Raji (cell line): ENCODE measurements around the gene ZNF492.

Source experiments
- POLR2A ChIP-seq: IDR thresholded peaks from 2 replicates; pipeline ENCODE4 v1.6.1; 2011; ENCODE audit warnings: low read depth, low read length, control low read depth; ENCODE audit not compliant: insufficient read depth

The ZNF492 gene

DNA sequence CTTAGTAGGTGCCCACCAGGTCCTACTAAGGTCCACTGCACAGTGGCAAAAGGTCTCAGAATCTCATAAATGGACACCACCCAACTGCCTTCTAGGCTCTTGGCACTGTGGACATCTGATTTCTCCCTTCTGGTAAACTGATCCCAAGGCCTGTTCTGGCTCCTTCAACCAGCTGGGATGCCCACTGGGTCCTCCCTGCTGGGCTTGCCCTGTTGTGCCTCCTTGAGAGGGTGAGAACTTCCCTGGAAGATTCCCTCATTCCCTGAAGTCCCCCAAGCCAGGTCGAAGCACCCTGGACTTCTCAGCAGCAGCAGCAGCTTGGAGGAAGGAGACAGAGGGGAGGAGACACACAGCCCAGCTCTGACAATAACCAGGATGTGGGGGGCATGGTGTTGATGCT is 6.6 kb upstream of the ZNF492 start:
- TF ChIP-seq POLR2A = no peak

GRCh38 chr19:22628401-22628800 is 5.7 kb upstream of the ZNF492 start:
- no peak for TF ChIP-seq POLR2A

GRCh38 chr19:22634450-22634827 is 315 bp downstream of the ZNF492 start:
- no peak for TF ChIP-seq POLR2A

DNA sequence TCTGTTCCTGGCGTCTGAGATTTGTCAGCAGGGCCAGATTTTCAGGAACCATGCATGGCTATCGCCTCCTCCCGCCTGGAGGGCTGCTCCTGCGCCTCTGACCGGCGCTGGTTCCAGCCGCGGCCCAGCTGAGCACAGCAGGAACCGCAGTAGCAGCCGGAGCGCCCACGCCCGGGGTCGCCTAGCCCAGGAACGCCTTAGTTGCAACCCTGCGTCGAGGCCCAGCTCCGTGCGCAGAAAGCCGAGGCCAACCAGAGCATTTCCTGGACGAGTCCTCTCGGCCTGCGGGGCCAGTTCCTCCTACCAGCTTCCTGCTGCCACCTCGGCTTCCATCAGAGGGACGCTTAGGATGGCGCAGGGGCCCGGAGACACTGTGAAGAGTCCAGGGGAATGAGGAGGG is 74.9 kb downstream of the ZNF492 start:
- TF ChIP-seq POLR2A = no peak
